Suprapubic skin (tissue), 4 donors: ENCODE measurements around the gene TMEM222. TPM values are rescaled to one million over a fixed set of nuclear protein-coding genes. Genes with fewer than 3 reads are reported as not detected.

ENCODE experiments used
- DNase-seq, 2 donors: peaks; one replicate each; pipeline ENCODE4 v3.0.0-alpha.2; 2019; ENCODE audit warnings: low spot score in 2 of 2
- H3K27ac ChIP-seq: fragments of 200-600 bp; sonication (generic); one replicate; pipeline ENCODE4 v1.5.1; 2019
- H3K27me3 ChIP-seq: fragments of 200-600 bp; sonication (generic); one replicate; pipeline ENCODE4 v1.5.1; 2019
- H3K36me3 ChIP-seq: fragments of 200-600 bp; sonication (generic); one replicate; pipeline ENCODE4 v1.5.1; 2019
- H3K4me1 ChIP-seq: fragments of 200-600 bp; sonication (generic); one replicate; pipeline ENCODE4 v1.5.1; 2019
- H3K4me3 ChIP-seq: fragments of 200-600 bp; sonication (generic); one replicate; pipeline ENCODE4 v1.5.1; 2019; ENCODE audit warnings: mild to moderate bottlenecking
- H3K9me3 ChIP-seq: fragments of 200-600 bp; sonication (generic); one replicate; pipeline ENCODE4 v1.5.1; 2019
- CTCF ChIP-seq, 2 donors: fragments of 200-600 bp in 1 of 2; fragments of 450-650 bp in 1 of 2; sonication (generic) in 1 of 2; IDR thresholded peaks; one replicate each; pipeline ENCODE4 v1.5.1; 2016 to 2019; ENCODE audit warnings: antibody characterized with exemption in 2 of 2, mild to moderate bottlenecking in 1 of 2, moderate library complexity in 1 of 2
- EP300 ChIP-seq: sonication (generic); formaldehyde crosslinking; IDR thresholded peaks from one replicate; pipeline ENCODE4 v1.6.1; 2017; ENCODE audit warnings: antibody characterized with exemption
- POLR2A ChIP-seq, 2 donors: fragments of 450-650 bp; IDR thresholded peaks; one replicate each; pipeline ENCODE4 v1.6.1; 2017; ENCODE audit warnings: antibody characterized with exemption in 2 of 2, mild to moderate bottlenecking in 2 of 2, moderate library complexity in 2 of 2
- POLR2AphosphoS5 ChIP-seq, 3 donors: sonication (generic); formaldehyde crosslinking; IDR thresholded peaks; one replicate each; pipeline ENCODE4 v1.6.1; 2017; ENCODE audit warnings: antibody characterized with exemption in 3 of 3
- WGBS: methylation state at CpG from one replicate; pipeline ENCODE4 v1.1.5; 2018; 5-methylcytosine and 5-hydroxymethylcytosine counted together
- total RNA-seq, 4 donors: library from RNA; depleted of rRNA; stranded (reverse); fragments of >200 nt; gene quantifications; one replicate each; pipeline ENCODE4 v1.1.0, GENCODE V29; 2016

Gene TMEM222
- total RNA-seq, 4 donors from 2014 or later: 19.7 to 31.8 (median 21.2) TPM

GRCh38 chr1:27331426-27331825, 9.5 kb downstream of the TMEM222 start:
- no peaks in the 10 kb centered on the region for H3K27me3 ChIP-seq
- H3K4me3 ChIP-seq: no peak overlapping the region
- DNase-seq: no peak
- TF ChIP-seq CTCF (IDR thresholded peaks at IDR 0.05) (no peak), POLR2AphosphoS5 (IDR thresholded peaks at IDR 0.05) (no peak), POLR2A (IDR thresholded peaks at IDR 0.05) (no peak), EP300 (no peak)
- peaks cover 65% of the 10 kb centered on the region for H3K36me3 ChIP-seq
- H3K9me3 ChIP-seq: no peaks in the 10 kb centered on the region
- no peak overlapping the region for H3K27ac ChIP-seq
- H3K4me1 ChIP-seq: peaks cover 16% of the 10 kb centered on the region
- 85% methylated on average over 3 of the region's 3 CpGs for WGBS

- no peak overlapping the region for H3K4me3 ChIP-seq
- H3K27ac ChIP-seq: no peak overlapping the region
- H3K36me3 ChIP-seq: peaks cover 67% of the 10 kb centered on the region
- H3K9me3 ChIP-seq: no peaks in the 10 kb centered on the region
- DNase-seq: no peak
- 83% methylated on average over 5 of the region's 5 CpGs for WGBS
- no peak for TF ChIP-seq POLR2A (IDR thresholded peaks at IDR 0.05)
- TF ChIP-seq POLR2AphosphoS5 (IDR thresholded peaks at IDR 0.05): no peak
- no peak for TF ChIP-seq EP300
- TF ChIP-seq CTCF (IDR thresholded peaks at IDR 0.05): no peak
- H3K27me3 ChIP-seq: no peaks in the 10 kb centered on the region
- H3K4me1 ChIP-seq: peaks cover 11% of the 10 kb centered on the region
These were observed 10.0 kb downstream of the TMEM222 start for GRCh38 chr1:27331922-27332321.

GRCh38 chr1:27332536-27333281, 10.7 kb downstream of the TMEM222 start:
- Histone ChIP-seq H3K9me3 (no peaks in the 10 kb centered on the region), H3K27ac (no peak overlapping the region), H3K4me1 (peaks cover 3% of the 10 kb centered on the region), H3K4me3 (no peak overlapping the region), H3K27me3 (no peaks in the 10 kb centered on the region), H3K36me3 (peaks cover 67% of the 10 kb centered on the region)
- DNase-seq: no peak
- WGBS: 61% methylated on average over 8 of the region's 11 CpGs
- TF ChIP-seq CTCF (IDR thresholded peaks at IDR 0.05) (peak; percentile 61 to 88), EP300 (no peak), POLR2A (IDR thresholded peaks at IDR 0.05) (no peak)

- no peak for TF ChIP-seq EP300
- no peak for TF ChIP-seq CTCF (IDR thresholded peaks at IDR 0.05)
- TF ChIP-seq POLR2AphosphoS5 (IDR thresholded peaks at IDR 0.05): no peak
- no peak for TF ChIP-seq POLR2A (IDR thresholded peaks at IDR 0.05)
- no peak for DNase-seq
- H3K27me3 ChIP-seq: no peaks in the 10 kb centered on the region
- no peaks in the 10 kb centered on the region for H3K9me3 ChIP-seq
- H3K36me3 ChIP-seq: peaks cover 63% of the 10 kb centered on the region
- 98% methylated on average over 11 of the region's 17 CpGs for WGBS
- peaks cover 3% of the 10 kb centered on the region for H3K4me1 ChIP-seq
- H3K4me3 ChIP-seq: no peak overlapping the region
- no peak overlapping the region for H3K27ac ChIP-seq
These were observed 11.8 kb downstream of the TMEM222 start for GRCh38 chr1:27333717-27334279.
